MM.1S (cell line): ENCODE results near the gene SPATA9.
"Not testable (repeated sequence)": the region's sequence is repeated elsewhere in the genome, so short reads cannot be mapped to it uniquely, and the experiment has no call there.

Experiments
- DNase-seq: peaks from one replicate; pipeline ENCODE4 v3.0.0-alpha.2; 2015
- H2AFZ ChIP-seq: fragments of 300-600 bp; sonication (generic); 2 replicates; pipeline ENCODE4 v1.6.0; 2016; ENCODE audit warnings: antibody characterized with exemption, low read length
- H3F3A ChIP-seq: fragments of 300-600 bp; sonication (generic); 2 replicates; pipeline ENCODE4 v1.6.1; 2016; ENCODE audit warnings: mild to moderate bottlenecking, antibody characterized with exemption, low read length, moderate library complexity, mixed read lengths; ENCODE audit not compliant: insufficient read depth
- H3K27ac ChIP-seq: fragments of 300-600 bp; sonication (generic); 2 replicates; pipeline ENCODE4 v1.5.1; 2016; ENCODE audit warnings: mild to moderate bottlenecking, low read length
- H3K27me3 ChIP-seq: fragments of 300-600 bp; sonication (generic); replicated peaks from 2 replicates; pipeline ENCODE4 v1.6.0; 2016; ENCODE audit warnings: low read length; ENCODE audit not compliant: insufficient read depth
- H3K36me3 ChIP-seq: fragments of 300-600 bp; sonication (generic); replicated peaks from 2 replicates; pipeline ENCODE4 v1.6.1; 2016; ENCODE audit warnings: mild to moderate bottlenecking, low read length, mixed read lengths; ENCODE audit not compliant: insufficient read depth
- H3K4me1 ChIP-seq: fragments of 300-600 bp; sonication (generic); 2 replicates; pipeline ENCODE4 v1.6.1; 2016; ENCODE audit warnings: low read length, mixed read lengths
- H3K4me2 ChIP-seq: fragments of 300-600 bp; sonication (generic); 2 replicates; pipeline ENCODE4 v1.6.0; 2016; ENCODE audit warnings: low read depth, low read length
- H3K4me3 ChIP-seq: fragments of 300-600 bp; sonication (generic); 2 replicates; pipeline ENCODE4 v1.5.1; 2016; ENCODE audit warnings: low read length, mixed read lengths
- H3K79me2 ChIP-seq: fragments of 300-600 bp; sonication (generic); 2 replicates; pipeline ENCODE4 v1.6.1; 2016; ENCODE audit warnings: mixed run types, low read length, mixed read lengths
- H3K9ac ChIP-seq: fragments of 300-600 bp; sonication (generic); 2 replicates; pipeline ENCODE4 v1.6.1; 2016; ENCODE audit warnings: low read length, mixed read lengths
- H3K9me2 ChIP-seq: fragments of 300-600 bp; sonication (generic); replicated peaks from 2 replicates; pipeline ENCODE4 v1.6.1; 2016; ENCODE audit warnings: mild to moderate bottlenecking, low read length, mixed read lengths; ENCODE audit not compliant: insufficient read depth
- H3K9me3 ChIP-seq: fragments of 300-600 bp; sonication (generic); replicated peaks from 2 replicates; pipeline ENCODE4 v1.6.1; 2016; ENCODE audit warnings: mild to moderate bottlenecking, low read length, mixed read lengths; ENCODE audit not compliant: insufficient read depth
- H4K20me1 ChIP-seq: fragments of 300-600 bp; sonication (generic); 2 replicates; pipeline ENCODE4 v1.6.1; 2016; ENCODE audit warnings: mild to moderate bottlenecking, low read length, moderate library complexity, mixed read lengths; ENCODE audit not compliant: insufficient read depth
- CTCF ChIP-seq: fragments of 300-600 bp; sonication (generic); IDR thresholded peaks from 2 replicates; pipeline ENCODE4 v1.5.1; 2016; ENCODE audit warnings: antibody characterized with exemption, low read length, mixed read lengths
- EZH2 ChIP-seq: fragments of 300-600 bp; sonication (generic); optimal IDR thresholded peaks from 2 replicates; pipeline ENCODE3; 2017; ENCODE audit warnings: low read depth, mild to moderate bottlenecking, antibody characterized with exemption, low read length, mixed read lengths
- EZH2phosphoT487 ChIP-seq: fragments of 300-600 bp; sonication (generic); IDR thresholded peaks from 2 replicates; pipeline ENCODE4 v1.6.1; 2018; ENCODE audit warnings: antibody characterized with exemption, low read length

The SPATA9 gene

GRCh38 chr5:95712347-95712958 lies 29.7 kb upstream of the SPATA9 start:
- Histone ChIP-seq H3K9ac (no peak overlapping the region), H2AFZ (no peak overlapping the region), H3F3A (no peaks in the 10 kb centered on the region), H3K4me2 (no peak overlapping the region), H3K27me3 (no peaks in the 10 kb centered on the region), H3K9me2 (no peaks in the 10 kb centered on the region), H3K36me3 (no peaks in the 10 kb centered on the region), H3K4me3 (no peak overlapping the region), H4K20me1 (no peaks in the 10 kb centered on the region), H3K9me3 (no peaks in the 10 kb centered on the region), H3K4me1 (peaks cover 4% of the 10 kb centered on the region), H3K79me2 (no peaks in the 10 kb centered on the region), H3K27ac (no peak overlapping the region)
- no peak for TF ChIP-seq CTCF
- no peak for TF ChIP-seq EZH2phosphoT487
- TF ChIP-seq EZH2: no peak
- DNase-seq: no peak

GRCh38 chr5:95711501-95712346 lies 28.9 kb upstream of the SPATA9 start:
- no peak for TF ChIP-seq CTCF
- no peak for TF ChIP-seq EZH2phosphoT487
- TF ChIP-seq EZH2: no peak
- no peak overlapping the region for H3K4me3 ChIP-seq
- DNase-seq: no peak
- no peaks in the 10 kb centered on the region for H3K36me3 ChIP-seq
- H3K9ac ChIP-seq: no peak overlapping the region
- H2AFZ ChIP-seq: no peak overlapping the region
- no peaks in the 10 kb centered on the region for H3K4me1 ChIP-seq
- H3K9me2 ChIP-seq: no peaks in the 10 kb centered on the region
- H3F3A ChIP-seq: no peaks in the 10 kb centered on the region
- no peak overlapping the region for H3K27ac ChIP-seq
- H3K27me3 ChIP-seq: no peaks in the 10 kb centered on the region
- H3K4me2 ChIP-seq: no peak overlapping the region
- no peaks in the 10 kb centered on the region for H4K20me1 ChIP-seq
- H3K9me3 ChIP-seq: no peaks in the 10 kb centered on the region
- no peaks in the 10 kb centered on the region for H3K79me2 ChIP-seq

- not testable (repeated sequence) for H3K9ac ChIP-seq, H3K9me2 ChIP-seq, H4K20me1 ChIP-seq, H3F3A ChIP-seq, H3K4me3 ChIP-seq, H2AFZ ChIP-seq, H3K27ac ChIP-seq, H3K4me2 ChIP-seq, H3K36me3 ChIP-seq, DNase-seq, H3K27me3 ChIP-seq, H3K4me1 ChIP-seq, H3K9me3 ChIP-seq, H3K79me2 ChIP-seq
Observed at GRCh38 chr5:95710651-95711500, 28.1 kb upstream of the SPATA9 start.
